Mesenchymal stem cell (in vitro differentiated cells and primary cell): ENCODE measurements around the gene AREG.
A peak's percentile ranks its signal among the peaks of the same experiment; 100 is the strongest.

Experiments used
- DNase-seq: peaks from one replicate; pipeline ENCODE4 v3.0.0-alpha.2; 2013
- H2AFZ ChIP-seq: one replicate; pipeline ENCODE4 v1.6.1; 2013; ENCODE audit warnings: low read depth, mild to moderate bottlenecking, control low read depth, inconsistent platforms, low read length, moderate library complexity
- H2AK5ac ChIP-seq: 2 replicates; pipeline ENCODE4 v1.6.1; 2013; ENCODE audit warnings: low read length, moderate library complexity, mild to moderate bottlenecking, inconsistent platforms; ENCODE audit not compliant: severe bottlenecking
- H2BK120ac ChIP-seq: one replicate; pipeline ENCODE4 v1.6.1; 2013; ENCODE audit warnings: low read depth, mild to moderate bottlenecking, inconsistent platforms, low read length, moderate library complexity
- H2BK12ac ChIP-seq, 2 experiments: one replicate each; pipeline ENCODE4 v1.6.1; 2013; ENCODE audit warnings: inconsistent platforms in 2 of 2, low read length in 2 of 2, mild to moderate bottlenecking in 2 of 2, moderate library complexity in 2 of 2, control low read depth in 1 of 2
- H2BK15ac ChIP-seq: one replicate; pipeline ENCODE4 v1.6.1; 2013; ENCODE audit warnings: mild to moderate bottlenecking, low read depth, inconsistent platforms; ENCODE audit not compliant: poor library complexity, severe bottlenecking
- H2BK5ac ChIP-seq: 2 replicates; pipeline ENCODE4 v1.6.1; 2013; ENCODE audit warnings: low read depth, mild to moderate bottlenecking, low read length, control low read depth, inconsistent platforms; ENCODE audit not compliant: poor library complexity, severe bottlenecking
- H3K14ac ChIP-seq, 2 experiments: one replicate each; pipeline ENCODE4 v1.6.1; 2013; ENCODE audit warnings: inconsistent platforms in 2 of 2, low read length in 2 of 2, control low read depth in 1 of 2, mild to moderate bottlenecking in 1 of 2, moderate library complexity in 1 of 2
- H3K18ac ChIP-seq, 2 experiments: one replicate each; pipeline ENCODE4 v1.6.1; 2013; ENCODE audit warnings: inconsistent platforms in 2 of 2, low read length in 2 of 2, control low read depth in 1 of 2, low read depth in 1 of 2, mild to moderate bottlenecking in 1 of 2
- H3K23ac ChIP-seq, 2 experiments: one replicate each; pipeline ENCODE4 v1.6.1; 2013; ENCODE audit warnings: inconsistent platforms in 2 of 2, low read length in 2 of 2, mild to moderate bottlenecking in 2 of 2, moderate library complexity in 2 of 2, control low read depth in 1 of 2
- H3K27ac ChIP-seq: 2 replicates; pipeline ENCODE4 v1.5.1; 2013; ENCODE audit warnings: mild to moderate bottlenecking, moderate library complexity, low read length, control low read depth, inconsistent platforms; ENCODE audit not compliant: poor library complexity, severe bottlenecking
- H3K27me3 ChIP-seq, 2 experiments: 2 replicates each; pipeline versions ENCODE4 v1.6.1 to v1.7.0; 2013; ENCODE audit warnings: low read length in 2 of 2, mild to moderate bottlenecking in 2 of 2, moderate library complexity in 2 of 2, control low read depth in 1 of 2, inconsistent platforms in 1 of 2; ENCODE audit not compliant: control insufficient read depth in 1 of 2, insufficient read depth in 1 of 2
- H3K36me3 ChIP-seq, 2 experiments: 2 replicates each; pipeline versions ENCODE4 v1.6.1 to v1.7.0; 2013; ENCODE audit warnings: low read length in 2 of 2, control low read depth in 1 of 2, inconsistent platforms in 1 of 2, low read depth in 1 of 2, mild to moderate bottlenecking in 1 of 2; ENCODE audit not compliant: insufficient read depth in 2 of 2, control insufficient read depth in 1 of 2
- H3K4ac ChIP-seq, 2 experiments: one replicate each; pipeline ENCODE4 v1.6.1; 2013; ENCODE audit warnings: inconsistent platforms in 2 of 2, low read length in 2 of 2, mild to moderate bottlenecking in 2 of 2, moderate library complexity in 2 of 2, control low read depth in 1 of 2, low read depth in 1 of 2
- H3K4me1 ChIP-seq: 2 replicates; pipeline ENCODE4 v1.6.1; 2013; ENCODE audit warnings: low read depth, low read length, control low read depth; ENCODE audit not compliant: control insufficient read depth, insufficient read depth
- H3K4me2 ChIP-seq: 2 replicates; pipeline ENCODE4 v1.6.1; 2013; ENCODE audit warnings: low read length, mild to moderate bottlenecking, inconsistent platforms; ENCODE audit not compliant: poor library complexity, severe bottlenecking
- H3K4me3 ChIP-seq, 2 experiments: 2 replicates each; pipeline versions ENCODE4 v1.5.1 to v1.7.0; 2013; ENCODE audit warnings: low read length in 2 of 2, mild to moderate bottlenecking in 2 of 2, control low read depth in 1 of 2, low read depth in 1 of 2; ENCODE audit not compliant: insufficient read depth in 1 of 2
- H3K79me1 ChIP-seq: replicated peaks from 2 replicates; pipeline ENCODE4 v1.6.1; 2013; ENCODE audit warnings: mild to moderate bottlenecking, control low read depth, low read length, inconsistent platforms; ENCODE audit not compliant: poor library complexity, severe bottlenecking
- H3K9ac ChIP-seq: 2 replicates; pipeline ENCODE4 v1.7.0; 2013; ENCODE audit warnings: mild to moderate bottlenecking, low read length, moderate library complexity
- H3K9me3 ChIP-seq: 2 replicates; pipeline ENCODE4 v1.7.0; 2013; ENCODE audit warnings: mild to moderate bottlenecking, low read length; ENCODE audit not compliant: control insufficient read depth
- H4K8ac ChIP-seq: one replicate; pipeline ENCODE4 v1.6.1; 2013; ENCODE audit warnings: inconsistent platforms, mild to moderate bottlenecking, low read length, moderate library complexity
- H4K91ac ChIP-seq: one replicate; pipeline ENCODE4 v1.6.1; 2013; ENCODE audit warnings: mild to moderate bottlenecking, low read length, inconsistent platforms
- WGBS: methylation state at CpG from one replicate; pipeline ENCODE4 v1.1.7; 2013; ENCODE audit warnings: mixed read lengths; 5-methylcytosine and 5-hydroxymethylcytosine counted together

The AREG gene

DNA sequence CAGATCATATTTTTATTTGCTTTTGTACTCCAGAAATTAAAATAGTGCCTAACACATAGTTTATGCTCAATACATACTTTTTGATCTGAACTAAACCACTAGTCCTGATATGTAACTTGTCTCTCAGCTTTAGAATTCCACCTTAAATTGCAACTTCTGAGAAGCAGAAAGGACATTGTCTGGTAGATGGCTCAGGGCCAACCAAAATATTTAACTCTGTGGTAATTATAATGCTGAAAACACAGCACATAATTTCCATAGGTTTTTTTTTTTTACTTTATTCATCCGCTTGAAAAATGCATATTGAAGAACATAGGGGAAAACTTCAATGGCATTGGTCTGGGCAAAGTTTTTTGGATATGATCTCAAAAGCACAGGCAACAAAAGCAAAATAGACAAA, 59.3 kb downstream of the AREG start:
- no peak overlapping the region for H4K91ac ChIP-seq
- H3K27me3 ChIP-seq = no peaks in the 10 kb centered on the region
- H3K27ac ChIP-seq = no peak overlapping the region
- H2BK5ac ChIP-seq = no peak overlapping the region
- no peak overlapping the region for H2AFZ ChIP-seq
- H2BK12ac ChIP-seq = no peak overlapping the region
- peak; percentile 43 for DNase-seq
- H2BK120ac ChIP-seq = no peak overlapping the region
- no peak overlapping the region for H2AK5ac ChIP-seq
- no peaks in the 10 kb centered on the region for H3K36me3 ChIP-seq
- H3K4ac ChIP-seq = no peak overlapping the region
- H3K23ac ChIP-seq = no peak overlapping the region
- H3K14ac ChIP-seq = no peak overlapping the region
- peaks cover 14% of the 10 kb centered on the region for H3K4me1 ChIP-seq
- H3K4me2 ChIP-seq = no peak overlapping the region
- no peak overlapping the region for H3K18ac ChIP-seq
- no peak overlapping the region for H4K8ac ChIP-seq
- no peaks in the 10 kb centered on the region for H3K79me1 ChIP-seq
- no peak overlapping the region for H3K4me3 ChIP-seq
- H2BK15ac ChIP-seq = no peak overlapping the region
- WGBS = no CpG with 5 or more reads among the region's 1 CpG
- no peak overlapping the region for H3K9ac ChIP-seq
- H3K9me3 ChIP-seq = no peaks in the 10 kb centered on the region
